OCI-LY3 (cell line): ENCODE measurements around the gene PIWIL4.

Experiments used
- H2AFZ ChIP-seq: fragments of 200-600, 300-600 bp; shearing (Covaris generic); 2 replicates; pipeline ENCODE4 v1.6.0; 2014; ENCODE audit warnings: antibody characterized with exemption, low read depth, low read length
- H3K27ac ChIP-seq: fragments of 200-600, 300-600 bp; sonication (generic); 2 replicates; pipeline ENCODE4 v1.5.1; 2014; ENCODE audit warnings: mild to moderate bottlenecking, low read length, moderate library complexity, mixed read lengths
- H3K27me3 ChIP-seq: fragments of 200-600, 300-600 bp; sonication (generic); 2 replicates; pipeline ENCODE4 v1.6.1; 2014; ENCODE audit warnings: low read depth, low read length, mixed read lengths
- H3K36me3 ChIP-seq: fragments of 200-600, 300-600 bp; sonication (generic); replicated peaks from 2 replicates; pipeline ENCODE3; 2014; ENCODE audit warnings: low read depth, low read length, mixed read lengths
- H3K4me1 ChIP-seq: fragments of 300-600, 200-600 bp; sonication (generic); 2 replicates; pipeline ENCODE4 v1.6.1; 2014; ENCODE audit warnings: low read length, mixed read lengths
- H3K4me2 ChIP-seq: fragments of 200-600, 300-600 bp; sonication (generic); 2 replicates; pipeline ENCODE4 v1.6.1; 2014; ENCODE audit warnings: low read length, mixed read lengths
- H3K4me3 ChIP-seq: fragments of 300-600, 200-600 bp; sonication (generic); 2 replicates; pipeline ENCODE4 v1.5.1; 2014; ENCODE audit warnings: antibody characterized with exemption, mild to moderate bottlenecking, low read length, moderate library complexity
- H3K79me2 ChIP-seq: fragments of 300-600, 200-600 bp; shearing (Covaris generic); 2 replicates; pipeline ENCODE4 v1.6.1; 2014; ENCODE audit warnings: mild to moderate bottlenecking, low read length, mixed read lengths
- H3K9ac ChIP-seq: fragments of 300-600, 200-600 bp; shearing (Covaris generic); 2 replicates; pipeline ENCODE4 v1.6.0; 2014; ENCODE audit warnings: mild to moderate bottlenecking, low read length, moderate library complexity
- H3K9me3 ChIP-seq: fragments of 200-600, 300-600 bp; shearing (Covaris generic); 2 replicates; pipeline ENCODE4 v1.6.1; 2014; ENCODE audit warnings: low read length, mixed read lengths; ENCODE audit not compliant: insufficient read depth
- H4K20me1 ChIP-seq: fragments of 200-600, 300-600 bp; sonication (generic); 2 replicates; pipeline ENCODE4 v1.6.1; 2016; ENCODE audit warnings: low read length, mixed read lengths; ENCODE audit not compliant: insufficient read depth
- EZH2phosphoT487 ChIP-seq: fragments of 200-600 bp; shearing (Covaris generic); IDR thresholded peaks from 2 replicates; pipeline ENCODE4 v1.6.1; 2018; ENCODE audit warnings: antibody characterized with exemption, mixed run types, low read depth
- TF ChIP-seq, protein P1 (sequence below): fragments of 200-600, 300-600 bp; sonication (generic); IDR thresholded peaks from 2 replicates; pipeline ENCODE4 v1.5.1; 2014; ENCODE audit warnings: antibody characterized with exemption, low read length, low read depth

Gene PIWIL4

DNA sequence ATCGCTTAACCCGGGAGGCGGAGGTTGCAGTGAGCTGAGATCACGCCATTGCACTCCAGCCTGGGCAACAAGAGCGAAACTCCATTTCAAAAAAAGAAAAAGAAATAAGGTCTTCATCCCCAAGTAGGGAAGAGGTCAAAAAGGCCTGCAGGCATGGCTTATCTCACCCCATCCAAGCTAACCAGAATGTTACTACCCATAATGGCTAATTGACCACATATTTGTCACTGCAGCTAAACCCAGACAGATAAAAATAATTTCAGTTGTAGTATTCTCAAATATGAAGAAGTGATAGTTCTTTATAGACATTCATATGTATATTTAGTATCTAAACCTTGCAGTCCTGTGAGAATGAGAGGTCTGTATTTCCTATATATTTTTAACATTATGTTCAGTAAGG, 17.8 kb downstream of the PIWIL4 start:
- Histone ChIP-seq H4K20me1 (no peaks in the 10 kb centered on the region), H3K9me3 (no peaks in the 10 kb centered on the region), H3K27me3 (peaks cover 21% of the 10 kb centered on the region), H3K27ac (no peak overlapping the region), H3K9ac (no peak overlapping the region), H3K79me2 (no peaks in the 10 kb centered on the region), H3K36me3 (no peaks in the 10 kb centered on the region), H2AFZ (no peak overlapping the region), H3K4me1 (peaks cover 32% of the 10 kb centered on the region), H3K4me3 (no peak overlapping the region), H3K4me2 (no peak overlapping the region)
- no peak for TF ChIP-seq EZH2phosphoT487

DNA sequence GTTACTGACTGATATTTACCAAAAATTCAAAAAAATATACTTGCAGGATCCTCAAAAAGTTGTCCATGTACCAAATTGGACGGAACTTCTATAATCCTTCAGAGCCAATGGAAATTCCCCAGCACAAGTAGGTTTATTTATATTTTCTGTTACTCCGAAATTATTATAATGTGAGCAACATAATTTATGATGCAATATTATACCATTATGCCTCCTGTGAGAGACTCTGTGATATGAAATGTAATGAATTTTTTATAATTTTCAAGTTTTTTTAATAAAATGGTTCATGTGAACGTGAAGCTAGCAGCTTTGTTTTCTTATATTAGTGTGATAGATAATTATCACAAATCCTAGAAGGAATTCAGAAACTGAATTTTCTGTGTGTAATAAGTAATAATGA, 18.2 kb downstream of the PIWIL4 start:
- no peaks in the 10 kb centered on the region for H3K36me3 ChIP-seq
- H3K4me3 ChIP-seq = no peak overlapping the region
- peaks cover 25% of the 10 kb centered on the region for H3K27me3 ChIP-seq
- no peak for TF ChIP-seq EZH2phosphoT487
- TF ChIP-seq, protein P1, sequence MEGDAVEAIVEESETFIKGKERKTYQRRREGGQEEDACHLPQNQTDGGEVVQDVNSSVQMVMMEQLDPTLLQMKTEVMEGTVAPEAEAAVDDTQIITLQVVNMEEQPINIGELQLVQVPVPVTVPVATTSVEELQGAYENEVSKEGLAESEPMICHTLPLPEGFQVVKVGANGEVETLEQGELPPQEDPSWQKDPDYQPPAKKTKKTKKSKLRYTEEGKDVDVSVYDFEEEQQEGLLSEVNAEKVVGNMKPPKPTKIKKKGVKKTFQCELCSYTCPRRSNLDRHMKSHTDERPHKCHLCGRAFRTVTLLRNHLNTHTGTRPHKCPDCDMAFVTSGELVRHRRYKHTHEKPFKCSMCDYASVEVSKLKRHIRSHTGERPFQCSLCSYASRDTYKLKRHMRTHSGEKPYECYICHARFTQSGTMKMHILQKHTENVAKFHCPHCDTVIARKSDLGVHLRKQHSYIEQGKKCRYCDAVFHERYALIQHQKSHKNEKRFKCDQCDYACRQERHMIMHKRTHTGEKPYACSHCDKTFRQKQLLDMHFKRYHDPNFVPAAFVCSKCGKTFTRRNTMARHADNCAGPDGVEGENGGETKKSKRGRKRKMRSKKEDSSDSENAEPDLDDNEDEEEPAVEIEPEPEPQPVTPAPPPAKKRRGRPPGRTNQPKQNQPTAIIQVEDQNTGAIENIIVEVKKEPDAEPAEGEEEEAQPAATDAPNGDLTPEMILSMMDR = no peak
- H3K79me2 ChIP-seq = no peaks in the 10 kb centered on the region
- no peaks in the 10 kb centered on the region for H3K9me3 ChIP-seq
- H3K4me1 ChIP-seq = peaks cover 32% of the 10 kb centered on the region
- no peak overlapping the region for H3K27ac ChIP-seq
- no peak overlapping the region for H2AFZ ChIP-seq
- no peaks in the 10 kb centered on the region for H4K20me1 ChIP-seq
- H3K9ac ChIP-seq = no peak overlapping the region
- H3K4me2 ChIP-seq = no peak overlapping the region

DNA sequence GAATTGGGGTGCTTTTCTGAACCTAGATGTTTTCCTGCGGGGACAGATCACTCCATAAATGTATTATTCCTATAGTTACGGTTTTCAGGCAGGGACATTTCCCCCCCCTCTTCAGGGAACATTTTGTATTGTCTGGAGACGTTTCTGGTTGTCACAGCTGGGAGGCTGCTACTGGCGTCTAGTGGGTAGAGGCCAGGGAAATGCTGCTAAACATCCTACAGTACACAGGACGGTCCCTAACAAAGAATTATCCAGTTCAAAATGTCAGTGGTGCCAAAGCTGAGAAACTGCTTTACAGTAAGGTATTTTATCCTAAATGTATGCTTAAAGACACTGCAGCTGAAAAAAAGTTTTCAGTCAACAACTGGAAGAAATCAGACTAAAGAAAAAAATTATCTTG, 19.4 kb downstream of the PIWIL4 start:
- Histone ChIP-seq H2AFZ (no peak overlapping the region), H3K9me3 (no peaks in the 10 kb centered on the region), H3K4me3 (no peak overlapping the region), H3K79me2 (no peaks in the 10 kb centered on the region), H4K20me1 (no peaks in the 10 kb centered on the region), H3K27ac (no peak overlapping the region), H3K4me1 (peaks cover 31% of the 10 kb centered on the region), H3K27me3 (peaks cover 36% of the 10 kb centered on the region), H3K36me3 (no peaks in the 10 kb centered on the region), H3K4me2 (no peak overlapping the region), H3K9ac (no peak overlapping the region)
- TF ChIP-seq, protein P1 = no peak
- no peak for TF ChIP-seq EZH2phosphoT487

DNA sequence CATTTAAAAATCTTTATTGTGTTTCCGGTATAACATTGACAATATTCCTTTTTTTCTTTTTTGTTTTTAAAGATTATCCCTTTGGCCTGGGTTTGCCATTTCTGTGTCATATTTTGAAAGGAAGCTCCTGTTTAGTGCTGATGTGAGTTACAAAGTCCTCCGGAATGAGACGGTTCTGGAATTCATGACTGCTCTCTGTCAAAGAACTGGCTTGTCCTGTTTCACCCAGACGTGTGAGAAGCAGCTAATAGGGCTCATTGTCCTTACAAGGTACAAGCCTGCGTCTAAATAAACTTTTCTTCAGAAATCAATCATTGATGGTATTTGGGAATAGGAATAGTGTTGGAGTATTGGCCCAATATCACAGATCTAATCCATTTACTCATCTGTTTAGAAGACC, 19.8 kb downstream of the PIWIL4 start:
- Histone ChIP-seq H2AFZ (no peak overlapping the region), H4K20me1 (no peaks in the 10 kb centered on the region), H3K9me3 (no peaks in the 10 kb centered on the region), H3K4me1 (peaks cover 27% of the 10 kb centered on the region), H3K4me3 (no peak overlapping the region), H3K4me2 (no peak overlapping the region), H3K27ac (no peak overlapping the region), H3K79me2 (no peaks in the 10 kb centered on the region), H3K9ac (no peak overlapping the region), H3K36me3 (no peaks in the 10 kb centered on the region), H3K27me3 (peaks cover 38% of the 10 kb centered on the region)
- TF ChIP-seq, protein P1 = no peak
- no peak for TF ChIP-seq EZH2phosphoT487

DNA sequence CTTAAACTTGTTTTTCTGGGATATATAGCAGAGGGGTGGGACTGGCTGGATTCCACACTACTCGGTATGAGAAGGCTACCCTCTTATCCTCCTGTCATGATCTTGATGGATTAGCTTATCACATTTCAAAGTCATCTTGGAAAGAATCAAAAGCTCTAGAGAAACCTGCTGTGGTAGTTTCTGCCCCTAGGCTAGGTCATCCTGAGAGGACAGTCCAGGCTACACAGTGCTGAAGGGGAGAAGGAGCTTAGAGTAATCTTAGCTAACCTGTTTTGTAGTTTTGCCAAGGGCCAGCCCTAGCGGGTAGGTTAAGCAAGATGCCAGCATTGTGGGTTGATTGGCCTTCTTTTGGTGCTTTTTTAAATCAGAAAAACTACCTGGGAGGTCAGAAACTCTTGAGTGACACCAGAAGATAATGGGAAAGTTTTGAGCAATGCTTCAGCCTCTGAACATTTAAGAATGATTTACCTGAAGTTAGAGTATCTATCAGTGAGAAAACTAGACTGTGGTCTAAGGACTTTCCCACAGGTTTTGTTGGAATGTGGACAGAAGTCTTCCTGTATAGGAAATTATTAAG, 21.3 kb downstream of the PIWIL4 start:
- Histone ChIP-seq H3K4me3 (no peak overlapping the region), H3K4me1 (peaks cover 12% of the 10 kb centered on the region), H4K20me1 (no peaks in the 10 kb centered on the region), H3K9me3 (no peaks in the 10 kb centered on the region), H3K79me2 (no peaks in the 10 kb centered on the region), H3K4me2 (no peak overlapping the region), H3K9ac (no peak overlapping the region), H3K27ac (no peak overlapping the region), H3K27me3 (peaks cover 41% of the 10 kb centered on the region), H3K36me3 (no peaks in the 10 kb centered on the region), H2AFZ (no peak overlapping the region)
- TF ChIP-seq, protein P1 = no peak
- TF ChIP-seq EZH2phosphoT487 = no peak
